MCF 10A (cell line): ENCODE measurements around the gene IMPG2. TPM values are rescaled to one million over a fixed set of nuclear protein-coding genes. Genes with fewer than 3 reads are reported as not detected.

Source experiments
- Bru-seq: library from RNA; stranded (reverse); fragments of 400-500 nt; gene quantifications from one replicate; lab custom pipeline; 2021; lab: Mats Ljungman, UMichigan
- BruChase-seq, 2 experiments: library from RNA; stranded (reverse); fragments of 400-500 nt; gene quantifications; one replicate each; lab custom pipeline; 2021; lab: Mats Ljungman, UMichigan
- BruUV-seq: library from RNA; stranded (reverse); fragments of 400-500 nt; replicated peaks from 2 replicates; lab custom pipeline; 2021; lab: Mats Ljungman, UMichigan
- CTCF ChIA-PET: fragments of 300-600 bp; sonication (Branson Sonifier 250); formaldehyde crosslinking; extraction: SDS; loops from one replicate; lab custom pipeline; 2021; ENCODE audit warnings: antibody characterized with exemption, inconsistent platforms; lab: Yijun Ruan, JAX
- POLR2A ChIA-PET: fragments of 300-600, 350-650 bp; sonication (Branson Sonifier 250); formaldehyde crosslinking; extraction: SDS; loops from one replicate; lab custom pipeline; 2020; ENCODE audit warnings: antibody characterized with exemption, inconsistent platforms; lab: Yijun Ruan, JAX
- DNase-seq: peaks from one replicate; pipeline ENCODE4 v3.0.0-alpha.2; 2018; ENCODE audit not compliant: unreplicated experiment
- H3K27ac Mint-ChIP-seq: one replicate; pipeline ENCODE4 v1.8.0; 2022; ENCODE audit warnings: mild to moderate bottlenecking, low read depth, mixed read lengths; ENCODE audit not compliant: unreplicated experiment
- H3K27me3 Mint-ChIP-seq: one replicate; pipeline ENCODE4 v1.8.0; 2022; ENCODE audit warnings: mixed read lengths; ENCODE audit not compliant: insufficient read depth, unreplicated experiment
- H3K36me3 Mint-ChIP-seq: one replicate; pipeline ENCODE4 v1.8.0; 2022; ENCODE audit warnings: mild to moderate bottlenecking, moderate library complexity, mixed read lengths; ENCODE audit not compliant: insufficient read depth, unreplicated experiment
- H3K4me1 Mint-ChIP-seq: one replicate; pipeline ENCODE4 v1.8.0; 2022; ENCODE audit warnings: mixed read lengths; ENCODE audit not compliant: insufficient read depth, unreplicated experiment
- H3K4me3 Mint-ChIP-seq: one replicate; pipeline ENCODE4 v1.8.0; 2022; ENCODE audit warnings: mild to moderate bottlenecking, moderate library complexity, mixed read lengths; ENCODE audit not compliant: unreplicated experiment
- H3K9me3 Mint-ChIP-seq: one replicate; pipeline ENCODE4 v1.8.0; 2022; ENCODE audit warnings: mixed read lengths; ENCODE audit not compliant: unreplicated experiment
- CTCF ChIP-seq: fragments of 200-600 bp; IDR thresholded peaks from one replicate; pipeline ENCODE4 v1.8.0; 2022; ENCODE audit warnings: antibody characterized with exemption, mild to moderate bottlenecking; ENCODE audit not compliant: unreplicated experiment
- intact Hi-C: fragments of 100-400 bp; cut with micrococcal nuclease; formaldehyde crosslinking; loops from 2 replicates; pipeline ENCODE4 v1.14.1; 2022
- long read RNA-seq: library from polyadenylated mRNA; stranded (forward); transcript quantifications from one replicate; pipeline ENCODE4 v2.0.0, GENCODE V29; 2022
- total RNA-seq: library from RNA; stranded (reverse); gene quantifications from 2 replicates; pipeline ENCODE4 v1.2.3, GENCODE V29; 2022

IMPG2 gene
- 0.26 and 0.37 TPM in 2 replicates for total RNA-seq
- percentile 60 among the genes with signal in this experiment for Bru-seq, nascent RNA
- percentile 43 among the genes with signal in this experiment for BruChase-seq, experiment 1, labeled RNA remaining after a 6-hour chase
- percentile 61 among the genes with signal in this experiment for BruChase-seq, experiment 2, labeled RNA remaining after a 2-hour chase
- long read RNA-seq, partial matches to known transcripts: 1 of 1 reads
- long read RNA-seq, other reads (novel, unspliced or antisense): 0 of 1 reads

GRCh38 chr3:101320475-101320874, at the start of gene IMPG2:
Gene IMPG2 (minus strand): TSS chr3:101320575. CDS start chr3:101320372, 203 bp downstream.
- no TSS peak for BruUV-seq
- Mint-ChIP-seq H3K4me3 (no peak within 1 kb of the TSS), H3K27me3 (no peaks in the 10 kb centered on the region), H3K27ac (no peak within 1 kb of the TSS), H3K9me3 (no peaks in the 10 kb centered on the region), H3K4me1 (no peaks in the 10 kb centered on the region), H3K36me3 (no peaks in the 10 kb centered on the region)
- intact Hi-C loops: no loop called here
- DNase-seq: no peak
- CTCF ChIA-PET: interaction anchor here (0.6 to 0.8 kb wide), 2 partner anchors 19 to 94 kb away, joined by 3 read pairs; no protein-coding TSS in a partner anchor
- POLR2A ChIA-PET: interaction anchor here (0.7 kb wide), 1 partner anchor 61 kb away, joined by 3 read pairs; no protein-coding TSS in a partner anchor
- no peak for TF ChIP-seq CTCF

- Mint-ChIP-seq H3K27me3 (no peaks in the 10 kb centered on the region), H3K4me3 (no peak overlapping the region)
- POLR2A ChIA-PET: no interaction called here
Observed at GRCh38 chr3:101362406-101362805, 42.0 kb upstream of the IMPG2 start.

DNA sequence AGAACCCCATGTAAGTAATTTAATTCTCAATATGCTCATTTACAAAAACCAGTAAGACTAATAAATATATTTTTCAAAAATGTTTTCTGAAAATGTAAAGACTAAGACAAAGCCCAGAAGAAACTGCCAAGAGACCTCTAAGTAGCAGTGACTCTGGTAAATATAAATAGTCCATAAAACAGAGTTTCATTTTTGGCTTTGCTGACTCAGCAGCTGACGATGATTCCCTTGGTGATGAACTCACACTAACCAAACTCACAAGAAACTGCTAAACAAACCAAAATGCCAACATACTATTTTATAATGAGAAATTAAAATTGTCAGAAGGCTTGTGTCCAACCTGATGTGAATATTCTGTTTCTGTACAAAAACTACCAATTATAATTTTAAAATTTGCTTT, 31.5 kb upstream of the IMPG2 start:
- no TSS peak for BruUV-seq
- Mint-ChIP-seq H3K9me3 (no peaks in the 10 kb centered on the region), H3K27ac (no peak overlapping the region), H3K27me3 (no peaks in the 10 kb centered on the region), H3K36me3 (no peaks in the 10 kb centered on the region), H3K4me3 (no peak overlapping the region), H3K4me1 (no peaks in the 10 kb centered on the region)
- intact Hi-C loops: no loop called here
- CTCF ChIA-PET: no interaction called here
- POLR2A ChIA-PET: no interaction called here
- peak; percentile 19 for DNase-seq
- TF ChIP-seq CTCF: no peak

More at GRCh38 chr3:101362406-101362805, 42.0 kb upstream of the IMPG2 start:
- CTCF ChIA-PET: no interaction called here
- Mint-ChIP-seq H3K36me3 (peaks cover 8% of the 10 kb centered on the region), H3K9me3 (no peaks in the 10 kb centered on the region), H3K27ac (no peak overlapping the region), H3K4me1 (no peaks in the 10 kb centered on the region)
- BruUV-seq: no TSS peak
- DNase-seq: no peak
- intact Hi-C loops: no loop called here
- no peak for TF ChIP-seq CTCF

GRCh38 chr3:101340591-101340990, 20.2 kb upstream of the IMPG2 start:
- peaks cover 5% of the 10 kb centered on the region for H3K36me3 Mint-ChIP-seq
- DNase-seq: no peak
- H3K9me3 Mint-ChIP-seq: no peaks in the 10 kb centered on the region
- no peak overlapping the region for H3K27ac Mint-ChIP-seq
- no peaks in the 10 kb centered on the region for H3K4me1 Mint-ChIP-seq
- H3K27me3 Mint-ChIP-seq: no peaks in the 10 kb centered on the region
- no TSS peak for BruUV-seq
- intact Hi-C loops: no loop called here
- ChIA-PET POLR2A (interaction anchor here (0.8 kb wide), 1 partner anchor 12 kb away, joined by 3 read pairs; no protein-coding TSS in a partner anchor), CTCF (interaction anchor here (0.7 to 1.2 kb wide), 2 partner anchors 15 to 221 kb away, joined by 3 to 4 read pairs; no protein-coding TSS in a partner anchor)
- H3K4me3 Mint-ChIP-seq: no peak overlapping the region
- TF ChIP-seq CTCF: no peak
